Measurements from ENCODE around the gene OR5H1. TPM values are rescaled to one million over a fixed set of nuclear protein-coding genes. Genes with fewer than 3 reads are reported as not detected.

The OR5H1 gene
- total RNA-seq (2022; extraction: Qiagen RNA extraction) = not detected in 5 replicates

DNA sequence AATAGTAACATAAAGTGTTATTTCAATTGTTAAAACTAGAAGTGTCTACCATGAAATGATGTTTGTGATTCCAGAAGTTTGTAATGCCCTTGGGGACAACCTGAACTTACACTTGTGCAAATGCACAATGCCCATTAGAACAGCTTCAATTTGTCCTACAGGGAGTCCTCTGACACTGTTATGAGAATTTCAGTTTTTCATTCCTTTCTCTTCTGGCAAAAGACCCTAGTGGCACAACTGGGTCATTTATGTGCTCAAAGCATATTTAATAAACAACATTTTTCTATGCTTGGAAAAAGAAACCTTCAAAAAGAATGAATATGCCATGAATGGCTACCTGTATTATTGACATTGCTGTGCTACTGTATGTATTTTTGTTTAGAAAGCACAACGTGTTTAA is at the start of gene OR5H1:
Gene OR5H1, plus strand, starts transcription at position 301 of the 400 bp plus-strand sequence. CDS start 1,977 bp downstream, outside the sequence.

DNA sequence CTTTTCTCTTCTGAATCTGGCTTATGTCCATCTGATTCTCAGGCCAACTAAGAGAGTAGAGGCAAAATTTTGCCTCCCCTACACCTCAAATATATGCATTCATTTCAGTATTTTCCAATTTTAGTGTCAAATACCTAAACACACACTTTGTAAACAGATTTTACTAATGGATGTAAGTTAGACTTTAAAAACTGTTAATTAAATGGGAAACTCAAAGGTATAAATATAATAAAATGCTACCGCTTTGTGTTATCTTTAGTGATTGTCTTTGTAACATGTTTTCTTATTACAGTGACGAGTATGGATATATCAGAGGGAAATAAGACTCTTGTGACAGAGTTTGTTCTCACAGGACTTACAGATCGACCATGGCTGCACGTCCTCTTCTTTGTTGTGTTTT is 43.6 kb upstream of the OR5H1 start, which contains the start of gene OR5AC2:
Gene OR5AC2, plus strand, starts transcription at position 301 of the 400 bp plus-strand sequence. Its CDS starts 0 bp downstream, at position 301.

DNA sequence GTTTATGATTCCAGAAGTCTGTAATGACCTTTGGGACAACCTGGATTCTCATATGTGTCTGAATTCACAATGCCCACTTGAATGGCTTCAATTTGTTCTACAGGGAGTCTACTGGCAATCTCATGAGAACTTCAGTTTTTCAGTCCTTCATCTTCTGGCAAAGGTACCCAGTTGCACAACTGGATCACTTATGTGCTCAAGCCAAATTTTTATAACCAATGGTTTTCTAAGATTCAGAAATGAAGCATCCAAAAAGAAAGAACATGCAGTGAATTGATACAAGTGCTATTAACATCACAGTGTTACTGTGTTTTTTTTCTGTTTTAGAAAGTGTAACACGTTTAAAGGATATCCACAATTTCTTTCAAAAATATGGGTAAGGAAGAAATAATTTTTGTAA is 16.7 kb downstream of the OR5H1 start, which contains the start of gene OR5H14:
Gene OR5H14, plus strand, starts transcription at position 301 of the 400 bp plus-strand sequence. CDS start 1,907 bp downstream, outside the sequence.

GRCh38 chr3:98166396-98166795 is 35.9 kb downstream of the OR5H1 start, which contains the start of gene OR5H15:
TSS of gene OR5H15 (plus strand) at chr3:98166696. CDS start at chr3:98168700, 2,004 bp downstream.

Other genes starting within 250 kb of the OR5H1 start
- 27.7 to 31.9 TPM (median 29.6 TPM) in 5 replicates for gene RIOX2, start 158.3 kb upstream of the OR5H1 start, total RNA-seq (2022; extraction: Qiagen RNA extraction)
- not detected in 5 replicates for gene GABRR3, start 95.4 kb upstream of the OR5H1 start, total RNA-seq (2022; extraction: Qiagen RNA extraction)
- not detected in 5 replicates for gene OR5AC2, start 43.5 kb upstream of the OR5H1 start, total RNA-seq (2022; extraction: Qiagen RNA extraction)
- gene OR5H14, start 16.8 kb downstream of the OR5H1 start, total RNA-seq (2022; extraction: Qiagen RNA extraction) = not detected in 5 replicates
- gene OR5H15, start 36.0 kb downstream of the OR5H1 start, total RNA-seq (2022; extraction: Qiagen RNA extraction) = not detected in 5 replicates
- gene OR5H6, start 133.5 kb downstream of the OR5H1 start, total RNA-seq (2022; extraction: Qiagen RNA extraction) = not detected in 5 replicates
- not detected in 5 replicates for gene OR5H2, start 151.8 kb downstream of the OR5H1 start, total RNA-seq (2022; extraction: Qiagen RNA extraction)
- not detected in 5 replicates for gene OR5K4, start 223.1 kb downstream of the OR5H1 start, total RNA-seq (2022; extraction: Qiagen RNA extraction)

Measured in A549 treated with Mapracorat at 1 μM for 4 hours (cell line).